CD14-positive monocyte (primary cell): ENCODE results near the gene UBAP1L. TPM values are rescaled to one million over a fixed set of nuclear protein-coding genes. Genes with fewer than 3 reads are reported as not detected.
A peak's percentile ranks its signal among the peaks of the same experiment; 100 is the strongest.
"Not testable (repeated sequence)": the region's sequence is repeated elsewhere in the genome, so short reads cannot be mapped to it uniquely, and the experiment has no call there.

Experiments used
- DNase-seq, 3 donors: peaks; one replicate each; pipeline ENCODE4 v3.0.0-alpha.2; 2011 to 2022
- H2AFZ ChIP-seq: 2 replicates; pipeline ENCODE4 v1.6.0; 2012; ENCODE audit warnings: mild to moderate bottlenecking, low read depth, low read length, inconsistent platforms; ENCODE audit not compliant: insufficient read depth, poor library complexity, severe bottlenecking
- H3K27ac ChIP-seq, 2 donors: 1 replicate in 1 of 2; 2 replicates in 1 of 2; pipeline ENCODE4 v1.5.1; 2012 to 2013; ENCODE audit warnings: low read length in 2 of 2, control low read depth in 1 of 2, inconsistent platforms in 1 of 2, low read depth in 1 of 2, mild to moderate bottlenecking in 1 of 2
- H3K27me3 ChIP-seq, 2 donors: one replicate each; pipeline versions ENCODE4 v1.6.0 to v1.6.1; 2011 to 2013; ENCODE audit warnings: low read length in 2 of 2; ENCODE audit not compliant: control insufficient read depth in 2 of 2, insufficient read depth in 2 of 2
- H3K36me3 ChIP-seq, 2 donors: replicated peaks in 1 of 2; 1 replicate in 1 of 2; 2 replicates in 1 of 2; pipeline versions ENCODE4 v1.5.1 to v1.6.1; 2012 to 2013; ENCODE audit warnings: low read length in 2 of 2, control low read depth in 1 of 2, inconsistent platforms in 1 of 2, mild to moderate bottlenecking in 1 of 2; ENCODE audit not compliant: insufficient read depth in 2 of 2, control insufficient read depth in 1 of 2
- H3K4me1 ChIP-seq, 2 donors: 1 replicate in 1 of 2; 2 replicates in 1 of 2; pipeline versions ENCODE4 v1.5.1 to v1.6.1; 2012 to 2013; ENCODE audit warnings: low read length in 2 of 2, control low read depth in 1 of 2, inconsistent platforms in 1 of 2, mild to moderate bottlenecking in 1 of 2, moderate library complexity in 1 of 2; ENCODE audit not compliant: insufficient read depth in 2 of 2, control insufficient read depth in 1 of 2
- H3K4me2 ChIP-seq: replicated peaks from 2 replicates; pipeline ENCODE3; 2012; ENCODE audit warnings: low read length, moderate library complexity, mild to moderate bottlenecking; ENCODE audit not compliant: poor library complexity, severe bottlenecking; ENCODE audit errors: extremely low read depth
- H3K4me3 ChIP-seq, 3 experiments: fragments of 200-600 bp in 1 of 3; sonication (generic) in 1 of 3; replicated peaks in 1 of 3; 1 replicate in 2 of 3; 2 replicates in 1 of 3; pipeline ENCODE4 v1.5.1; 2011 to 2013; ENCODE audit warnings: low read length in 3 of 3, mild to moderate bottlenecking in 3 of 3, control low read depth in 2 of 3, low read depth in 2 of 3, inconsistent platforms in 1 of 3, moderate library complexity in 1 of 3
- H3K79me2 ChIP-seq: 2 replicates; pipeline ENCODE4 v1.6.0; 2012; ENCODE audit warnings: mild to moderate bottlenecking, control low read depth, inconsistent platforms, low read length, moderate library complexity; ENCODE audit not compliant: insufficient read depth
- H3K9ac ChIP-seq: 2 replicates; pipeline ENCODE4 v1.6.0; 2017; ENCODE audit warnings: low read length, mild to moderate bottlenecking; ENCODE audit not compliant: insufficient read depth, poor library complexity, severe bottlenecking
- H3K9me3 ChIP-seq, 2 donors: replicated peaks in 1 of 2; 1 replicate in 1 of 2; 2 replicates in 1 of 2; pipeline versions ENCODE4 v1.5.1 to v1.6.1; 2012 to 2013; ENCODE audit warnings: low read length in 2 of 2, control low read depth in 1 of 2; ENCODE audit not compliant: control insufficient read depth in 1 of 2, insufficient read depth in 1 of 2
- H4K20me1 ChIP-seq: 2 replicates; pipeline ENCODE4 v1.6.0; 2012; ENCODE audit warnings: mild to moderate bottlenecking, low read length, control low read depth, moderate library complexity; ENCODE audit not compliant: insufficient read depth
- H3K27ac Mint-ChIP-seq, 7 donors: one replicate each; pipeline ENCODE4 v1.8.0; 2020; ENCODE audit warnings: mild to moderate bottlenecking in 7 of 7, mixed read lengths in 7 of 7, moderate library complexity in 6 of 7, inconsistent platforms in 2 of 7
- H3K27me3 Mint-ChIP-seq, 3 donors: one replicate each; pipeline ENCODE4 v1.8.0; 2021 to 2022; ENCODE audit warnings: low read depth in 3 of 3, mild to moderate bottlenecking in 3 of 3, mixed read lengths in 3 of 3, moderate library complexity in 3 of 3, inconsistent platforms in 1 of 3
- H3K36me3 Mint-ChIP-seq, 2 donors: one replicate each; pipeline ENCODE4 v1.8.0; 2020; ENCODE audit warnings: mixed read lengths in 2 of 2, inconsistent platforms in 1 of 2, mild to moderate bottlenecking in 1 of 2
- H3K4me1 Mint-ChIP-seq: one replicate; pipeline ENCODE4 v1.8.0; 2020; ENCODE audit warnings: mild to moderate bottlenecking, mixed read lengths
- H3K4me3 Mint-ChIP-seq, 2 donors: one replicate each; pipeline ENCODE4 v1.8.0; 2020; ENCODE audit warnings: mild to moderate bottlenecking in 2 of 2, mixed read lengths in 2 of 2, moderate library complexity in 1 of 2
- H3K9me3 Mint-ChIP-seq, 7 donors: one replicate each; pipeline ENCODE4 v1.8.0; 2020 to 2022; ENCODE audit warnings: mixed read lengths in 7 of 7, mild to moderate bottlenecking in 6 of 7, moderate library complexity in 6 of 7, inconsistent platforms in 2 of 7
- whole genome bisulfite sequencing: methylation state at CpG from one replicate; pipeline ENCODE4 v1.1.5; 2013; ENCODE audit warnings: missing lambda C conversion rate; ENCODE audit not compliant: insufficient coverage; 5-methylcytosine and 5-hydroxymethylcytosine counted together
- intact Hi-C, 2 donors: fragments of 100-400 bp; cut with micrococcal nuclease; formaldehyde crosslinking; loops; one replicate each; pipeline versions ENCODE4 v1.15.0 to v1.15.1; 2023
- polyA plus RNA-seq, 3 donors: library from polyadenylated mRNA; depleted of rRNA in 1 of 3; unstranded in 2 of 3; stranded (reverse) in 1 of 3; fragments of 300-500 nt in 2 of 3; fragments of >200 nt in 1 of 3; fragmentation: Illumina TruSeq in 2 of 3; gene quantifications; 1 replicate in 2 of 3; 2 replicates in 1 of 3; pipeline ENCODE4 v1.2.3, GENCODE V29; 2012 to 2021
- TF ChIP-seq, protein P1 (sequence below): fragments of 200-600 bp; IDR thresholded peaks from one replicate; pipeline ENCODE4 v1.8.0; 2022; ENCODE audit warnings: antibody characterized with exemption, mild to moderate bottlenecking

UBAP1L gene
- polyA plus RNA-seq, 3 donors: 4.8 TPM; not detected in 2

DNA sequence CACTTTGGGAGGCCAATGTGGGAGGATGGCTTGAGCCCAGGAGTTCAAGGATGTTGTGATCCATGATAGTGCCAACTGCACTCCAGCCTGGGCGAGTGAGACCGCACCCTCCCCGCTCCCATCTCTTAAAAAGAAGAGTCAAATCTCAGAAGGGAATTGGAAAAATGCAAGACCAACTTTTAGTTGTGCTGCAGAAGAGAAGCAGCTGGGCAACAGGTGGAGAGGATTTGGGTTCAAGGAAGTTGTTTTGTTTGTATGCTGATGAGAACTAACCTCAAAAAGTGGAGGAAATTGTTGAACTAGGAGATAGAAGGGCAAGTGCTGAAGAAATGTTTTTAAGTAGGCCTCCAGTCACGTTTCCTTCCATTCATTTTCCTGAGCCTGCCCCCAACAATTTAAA is 31.4 kb upstream of the UBAP1L start:
- Mint-ChIP-seq H3K27ac (peak overlapping the region in 2 of 7 donors; percentile 4 to 54), H3K9me3 (no peaks in the 10 kb centered on the region), H3K36me3 (peaks cover 23 to 37% of the 10 kb centered on the region in 2 donors), H3K4me3 (no peak overlapping the region), H3K4me1 (no peaks in the 10 kb centered on the region), H3K27me3 (peaks cover 0 to 1% (median 0%) of the 10 kb centered on the region in 3 donors)
- Histone ChIP-seq H3K36me3 (peaks cover 28 to 45% of the 10 kb centered on the region in 2 donors), H3K9ac (no peak overlapping the region), H3K4me2 (no peak overlapping the region), H3K79me2 (no peaks in the 10 kb centered on the region), H4K20me1 (no peaks in the 10 kb centered on the region), H3K27me3 (no peaks in the 10 kb centered on the region), H2AFZ (no peak overlapping the region), H3K27ac (no peak overlapping the region), H3K4me1 (no peaks in the 10 kb centered on the region), H3K4me3 (no peak overlapping the region), H3K9me3 (no peaks in the 10 kb centered on the region)
- TF ChIP-seq, protein P1, sequence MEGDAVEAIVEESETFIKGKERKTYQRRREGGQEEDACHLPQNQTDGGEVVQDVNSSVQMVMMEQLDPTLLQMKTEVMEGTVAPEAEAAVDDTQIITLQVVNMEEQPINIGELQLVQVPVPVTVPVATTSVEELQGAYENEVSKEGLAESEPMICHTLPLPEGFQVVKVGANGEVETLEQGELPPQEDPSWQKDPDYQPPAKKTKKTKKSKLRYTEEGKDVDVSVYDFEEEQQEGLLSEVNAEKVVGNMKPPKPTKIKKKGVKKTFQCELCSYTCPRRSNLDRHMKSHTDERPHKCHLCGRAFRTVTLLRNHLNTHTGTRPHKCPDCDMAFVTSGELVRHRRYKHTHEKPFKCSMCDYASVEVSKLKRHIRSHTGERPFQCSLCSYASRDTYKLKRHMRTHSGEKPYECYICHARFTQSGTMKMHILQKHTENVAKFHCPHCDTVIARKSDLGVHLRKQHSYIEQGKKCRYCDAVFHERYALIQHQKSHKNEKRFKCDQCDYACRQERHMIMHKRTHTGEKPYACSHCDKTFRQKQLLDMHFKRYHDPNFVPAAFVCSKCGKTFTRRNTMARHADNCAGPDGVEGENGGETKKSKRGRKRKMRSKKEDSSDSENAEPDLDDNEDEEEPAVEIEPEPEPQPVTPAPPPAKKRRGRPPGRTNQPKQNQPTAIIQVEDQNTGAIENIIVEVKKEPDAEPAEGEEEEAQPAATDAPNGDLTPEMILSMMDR: no peak
- intact Hi-C loops: no loop called here
- DNase-seq: no peak
- no CpG with 5 or more reads among the region's 4 CpGs for WGBS

DNA sequence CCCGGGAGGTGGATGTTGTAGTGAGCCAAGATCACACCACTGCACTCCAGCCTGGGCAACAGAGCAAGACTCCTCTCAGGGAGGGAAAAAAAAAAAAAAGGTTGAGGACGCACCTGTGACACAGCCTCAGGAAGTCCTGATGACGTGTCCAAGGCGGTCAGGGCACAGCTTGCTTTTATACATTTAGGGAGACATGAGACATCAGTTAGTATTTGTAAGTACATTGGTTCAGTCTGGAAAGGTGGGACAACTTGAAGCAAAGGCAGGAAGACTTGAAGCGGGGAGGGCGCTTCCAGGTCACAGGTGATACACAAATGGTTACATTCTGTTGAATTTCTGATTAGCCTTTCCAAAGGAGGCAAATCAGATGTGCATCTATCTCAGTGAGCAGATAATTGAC is 23.6 kb upstream of the UBAP1L start:
- WGBS: 100% methylated on average over 5 of the region's 6 CpGs
- H3K9me3 ChIP-seq, H3K27ac ChIP-seq, H3K4me2 ChIP-seq, H3K27me3 ChIP-seq, intact Hi-C loops, H3K27ac Mint-ChIP-seq, H3K4me3 Mint-ChIP-seq, H3K36me3 ChIP-seq, H2AFZ ChIP-seq, DNase-seq, H3K4me1 ChIP-seq, H3K36me3 Mint-ChIP-seq, H3K9ac ChIP-seq, H3K27me3 Mint-ChIP-seq, H3K79me2 ChIP-seq, H3K4me1 Mint-ChIP-seq, H4K20me1 ChIP-seq, H3K4me3 ChIP-seq: not testable (repeated sequence)
- peaks cover 4 to 14% (median 8%) of the 10 kb centered on the region in 7 donors for H3K9me3 Mint-ChIP-seq

DNA sequence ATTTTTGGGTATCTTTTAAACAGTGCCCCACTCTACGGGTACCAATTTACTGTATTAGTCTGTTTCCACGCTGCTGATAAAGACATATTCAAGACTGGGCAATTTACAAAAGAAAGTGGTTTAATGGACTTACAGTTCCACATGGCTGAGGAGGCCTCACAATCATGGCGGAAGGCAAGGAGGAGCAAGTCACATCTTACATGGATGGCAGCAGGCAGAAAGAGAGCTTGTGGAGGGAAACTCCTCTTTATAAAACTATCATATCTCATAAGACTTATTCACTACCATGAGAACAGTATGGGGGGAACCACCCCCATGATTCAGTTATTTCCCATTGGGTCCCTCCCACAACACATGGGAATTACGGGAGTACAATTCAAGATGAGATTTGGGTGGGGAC is 22.9 kb upstream of the UBAP1L start:
- H3K4me3 Mint-ChIP-seq, DNase-seq, H3K79me2 ChIP-seq, intact Hi-C loops, H3K27ac Mint-ChIP-seq, H3K4me3 ChIP-seq, H3K36me3 ChIP-seq, H3K9ac ChIP-seq, H3K4me1 ChIP-seq, H3K27me3 Mint-ChIP-seq, H3K36me3 Mint-ChIP-seq, H2AFZ ChIP-seq, H3K27me3 ChIP-seq, H3K27ac ChIP-seq, H3K4me1 Mint-ChIP-seq, H3K9me3 ChIP-seq, H3K4me2 ChIP-seq, H4K20me1 ChIP-seq: not testable (repeated sequence)
- 100% methylated on average over 1 of the region's 4 CpGs for WGBS
- peaks cover 4 to 14% (median 8%) of the 10 kb centered on the region in 7 donors for H3K9me3 Mint-ChIP-seq

DNA sequence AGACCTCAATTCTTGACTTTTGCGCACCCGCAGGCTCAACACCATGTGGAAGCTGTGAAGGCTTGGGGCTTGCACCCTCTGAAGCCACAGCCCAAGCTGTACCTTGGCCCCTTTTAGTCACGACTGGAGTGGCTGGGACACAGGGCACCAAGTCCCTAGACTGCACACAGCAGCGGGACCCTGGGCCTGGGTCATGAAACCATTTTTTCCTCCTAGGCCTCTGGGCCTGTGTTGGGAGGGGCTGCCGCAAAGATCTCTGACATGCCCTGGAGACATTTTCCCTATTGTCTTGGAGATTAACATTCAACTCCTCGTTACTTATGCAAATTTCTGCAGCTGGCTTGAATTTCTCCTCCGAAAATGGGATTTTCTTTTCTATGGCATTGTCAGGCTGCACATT is 22.1 kb upstream of the UBAP1L start:
- H3K4me3 Mint-ChIP-seq, DNase-seq, H3K9me3 ChIP-seq, H3K36me3 Mint-ChIP-seq, H3K9ac ChIP-seq, H3K4me2 ChIP-seq, H3K27me3 Mint-ChIP-seq, H4K20me1 ChIP-seq, H3K27ac Mint-ChIP-seq, H3K36me3 ChIP-seq, H3K79me2 ChIP-seq, H3K27me3 ChIP-seq, H2AFZ ChIP-seq, H3K27ac ChIP-seq, intact Hi-C loops, H3K4me3 ChIP-seq: not testable (repeated sequence)
- 100% methylated on average over 4 of the region's 7 CpGs for WGBS
- H3K4me1 Mint-ChIP-seq: peaks cover 15% of the 10 kb centered on the region
- peaks cover 9 to 13% of the 10 kb centered on the region in 2 donors for H3K4me1 ChIP-seq
- H3K9me3 Mint-ChIP-seq: peaks cover 4 to 14% (median 8%) of the 10 kb centered on the region in 7 donors
